Urinary bladder (tissue), 4 donors: ENCODE measurements around the gene ABHD14A. TPM values are rescaled to one million over a fixed set of nuclear protein-coding genes. Genes with fewer than 3 reads are reported as not detected.

Experiments
- DNase-seq: peaks from one replicate; pipeline ENCODE4 v3.0.0-alpha.2; 2015; ENCODE audit errors: extremely low spot score
- H3K27ac ChIP-seq: one replicate; pipeline ENCODE4 v1.5.1; 2013; ENCODE audit warnings: low read depth, mild to moderate bottlenecking, moderate library complexity
- H3K36me3 ChIP-seq: one replicate; pipeline ENCODE4 v1.6.1; 2013; ENCODE audit warnings: mild to moderate bottlenecking, moderate library complexity; ENCODE audit not compliant: insufficient read depth
- H3K4me1 ChIP-seq: one replicate; pipeline ENCODE4 v1.6.1; 2013; ENCODE audit warnings: mild to moderate bottlenecking, moderate library complexity; ENCODE audit not compliant: insufficient read depth
- H3K4me3 ChIP-seq: one replicate; pipeline ENCODE4 v1.5.1; 2013; ENCODE audit warnings: low read depth, low read length
- WGBS: extraction: QIAGEN DNeasy Blood & Tissue Kit; methylation state at CpG from one replicate; pipeline ENCODE4 v1.1.7; 2013; 5-methylcytosine and 5-hydroxymethylcytosine counted together
- polyA plus RNA-seq: library from polyadenylated mRNA; stranded (reverse); fragments of 200-250 nt; gene quantifications from one replicate; pipeline ENCODE4 v1.2.3, GENCODE V29; 2013
- total RNA-seq: library from RNA; depleted of rRNA; stranded (reverse); fragments of >200 nt; gene quantifications from one replicate; pipeline ENCODE4 v1.2.3, GENCODE V29; 2014
- donor health status: healthy with polysubstance abuse.
- donor health status: healthy.

ABHD14A gene
- total and polyA plus RNA-seq, 2 donors: 13.0 to 31.5 TPM

DNA sequence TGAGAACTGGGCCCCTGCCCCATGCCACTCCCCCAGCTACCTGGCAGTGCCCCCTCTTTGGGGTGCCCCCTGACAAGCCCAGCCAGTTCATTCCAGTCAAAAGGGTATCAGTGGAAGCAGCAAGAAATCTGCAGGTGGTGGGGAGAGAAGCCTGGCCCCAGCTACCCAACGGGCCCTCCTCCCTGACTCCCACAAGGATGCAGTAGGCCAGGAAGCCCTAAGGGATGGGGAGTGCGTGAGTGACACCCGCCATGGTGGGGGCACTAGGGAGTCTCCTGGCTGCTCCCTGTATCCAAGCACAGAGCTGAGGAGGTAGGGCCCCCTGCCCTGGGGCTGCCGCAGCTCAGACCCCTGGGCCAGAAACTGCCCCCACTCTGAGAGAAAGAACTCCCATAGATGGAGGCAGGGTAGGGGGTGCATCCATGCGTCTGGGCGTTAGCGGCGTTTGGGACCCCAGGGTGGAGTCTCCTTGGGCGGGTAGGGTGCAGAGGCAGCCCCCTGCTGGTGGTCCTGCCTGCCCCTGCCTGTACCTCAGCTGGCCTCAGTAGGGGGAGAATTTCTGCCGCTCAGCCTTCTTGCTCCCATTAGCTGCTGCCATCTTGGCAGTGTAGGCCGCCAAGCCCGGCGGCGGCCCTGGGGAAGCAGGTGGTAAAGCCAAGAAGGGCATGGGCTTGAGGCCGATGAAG, 17.2 kb upstream of the ABHD14A start:
- 92% methylated on average over 15 of the region's 15 CpGs for WGBS
- Histone ChIP-seq H3K27ac (no peak overlapping the region), H3K36me3 (no peaks in the 10 kb centered on the region), H3K4me3 (no peak overlapping the region), H3K4me1 (no peaks in the 10 kb centered on the region)
- DNase-seq: no peak

DNA sequence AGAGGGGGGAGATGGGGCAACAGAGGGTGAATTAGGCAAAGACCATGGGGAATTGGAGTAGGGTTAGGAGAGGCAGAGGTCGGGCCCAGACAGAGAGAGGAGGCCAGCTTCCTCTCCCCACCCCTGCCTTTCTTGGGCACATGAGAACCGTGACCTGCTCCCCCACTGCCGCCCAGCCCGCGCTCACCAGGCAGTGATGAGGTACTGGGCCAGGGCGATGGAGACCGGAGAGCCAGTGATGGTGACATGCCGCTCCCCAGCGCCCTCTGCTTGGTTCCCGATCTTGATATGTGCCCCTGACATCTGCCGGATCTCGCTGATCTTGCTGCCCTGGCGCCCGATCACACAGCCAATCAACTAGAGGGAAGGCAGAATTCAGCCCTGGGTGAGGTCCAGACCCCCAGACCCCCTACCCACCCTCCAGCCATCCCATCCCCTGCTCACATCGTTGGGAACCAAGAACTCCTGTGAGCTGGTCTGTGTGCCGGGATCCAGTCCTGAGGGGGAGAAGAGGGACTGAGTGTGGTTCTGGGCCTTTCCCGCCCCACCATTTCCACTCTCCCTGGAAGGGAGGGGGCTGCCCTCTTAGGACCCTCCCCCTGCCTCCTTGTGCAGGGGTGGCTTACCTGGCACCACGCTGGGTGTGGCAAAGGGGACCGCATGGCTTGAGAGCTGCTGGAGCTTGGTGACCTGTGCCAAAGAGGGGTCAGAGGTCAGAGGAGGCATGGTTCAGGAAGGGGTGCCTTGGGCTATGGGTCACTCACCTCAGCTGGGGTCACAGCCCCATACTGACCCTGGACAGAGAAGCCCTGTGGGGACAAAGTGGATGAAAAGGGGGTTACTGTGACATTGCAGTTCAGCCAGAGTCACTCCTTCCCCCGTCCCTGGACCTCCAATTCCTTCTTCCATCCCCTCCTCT, 16.0 kb upstream of the ABHD14A start:
- no peak for DNase-seq
- Histone ChIP-seq H3K27ac (no peak overlapping the region), H3K36me3 (no peaks in the 10 kb centered on the region), H3K4me1 (no peaks in the 10 kb centered on the region), H3K4me3 (no peak overlapping the region)
- 92% methylated on average over 20 of the region's 20 CpGs for WGBS

DNA sequence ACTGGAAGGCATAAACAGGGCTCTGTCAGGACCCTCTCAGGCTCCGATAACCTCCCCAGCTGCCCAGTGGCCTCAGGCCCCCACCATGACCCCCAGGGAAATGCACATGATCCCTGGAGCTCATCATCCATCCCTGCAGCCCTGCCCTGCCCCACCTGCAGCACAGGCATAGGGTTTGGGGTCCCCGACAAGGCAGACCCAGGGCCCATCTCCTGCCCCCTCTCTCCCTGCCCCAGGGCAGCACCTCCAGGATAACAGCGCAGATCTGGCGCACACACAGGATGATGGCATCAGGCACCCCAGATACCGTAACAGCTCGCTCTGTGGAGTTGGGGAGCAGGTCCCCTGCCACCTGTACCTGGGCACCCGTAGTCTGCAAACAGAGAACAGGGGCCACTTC, 15.2 kb upstream of the ABHD14A start:
- WGBS: 97% methylated on average over 7 of the region's 7 CpGs
- H3K4me3 ChIP-seq: no peak overlapping the region
- H3K4me1 ChIP-seq: no peaks in the 10 kb centered on the region
- DNase-seq: no peak
- no peak overlapping the region for H3K27ac ChIP-seq
- H3K36me3 ChIP-seq: no peaks in the 10 kb centered on the region

DNA sequence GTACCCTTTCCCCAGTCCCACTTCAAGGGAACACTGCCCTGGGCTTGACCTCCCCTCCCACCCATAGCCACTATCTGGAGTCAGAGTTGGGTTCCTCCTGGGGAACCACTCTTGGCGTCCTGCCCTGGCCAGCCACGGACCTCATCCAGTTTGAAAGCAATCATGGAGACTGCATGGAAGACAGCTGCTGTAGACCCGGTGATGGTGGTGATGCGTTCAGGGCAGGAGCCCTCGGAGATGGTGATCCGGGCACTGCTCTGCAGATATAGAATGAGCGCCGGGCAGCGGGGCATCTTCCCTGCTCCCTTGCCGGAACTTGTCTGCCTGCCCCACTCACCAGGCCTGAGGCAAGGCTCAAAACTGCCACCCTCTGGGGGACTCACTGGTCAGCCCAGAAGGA, 14.5 kb upstream of the ABHD14A start:
- H3K27ac ChIP-seq: no peak overlapping the region
- WGBS: 91% methylated on average over 10 of the region's 10 CpGs
- H3K4me1 ChIP-seq: no peaks in the 10 kb centered on the region
- H3K4me3 ChIP-seq: no peak overlapping the region
- H3K36me3 ChIP-seq: no peaks in the 10 kb centered on the region
- DNase-seq: no peak

DNA sequence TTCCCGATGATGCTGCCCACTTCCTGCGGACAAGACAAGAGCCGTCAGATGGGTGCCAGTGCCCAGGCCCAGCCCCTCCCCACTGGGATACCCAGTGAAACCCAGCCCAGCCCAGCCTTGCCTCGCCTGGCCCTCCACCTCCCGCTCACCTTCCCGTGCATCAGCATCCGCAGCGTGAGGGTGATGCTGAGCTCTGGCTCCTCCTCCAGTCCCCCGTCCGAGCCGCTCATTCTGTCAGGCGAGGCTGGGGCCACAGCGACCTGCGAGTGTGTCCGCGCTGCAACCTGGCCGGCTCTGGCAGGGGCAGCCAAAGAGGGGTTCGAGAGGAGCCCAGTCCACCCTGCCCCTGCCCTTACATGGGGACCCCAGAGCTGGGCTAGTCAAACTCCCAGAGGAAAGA, 13.9 kb upstream of the ABHD14A start:
- H3K4me1 ChIP-seq: no peaks in the 10 kb centered on the region
- H3K36me3 ChIP-seq: no peaks in the 10 kb centered on the region

DNA sequence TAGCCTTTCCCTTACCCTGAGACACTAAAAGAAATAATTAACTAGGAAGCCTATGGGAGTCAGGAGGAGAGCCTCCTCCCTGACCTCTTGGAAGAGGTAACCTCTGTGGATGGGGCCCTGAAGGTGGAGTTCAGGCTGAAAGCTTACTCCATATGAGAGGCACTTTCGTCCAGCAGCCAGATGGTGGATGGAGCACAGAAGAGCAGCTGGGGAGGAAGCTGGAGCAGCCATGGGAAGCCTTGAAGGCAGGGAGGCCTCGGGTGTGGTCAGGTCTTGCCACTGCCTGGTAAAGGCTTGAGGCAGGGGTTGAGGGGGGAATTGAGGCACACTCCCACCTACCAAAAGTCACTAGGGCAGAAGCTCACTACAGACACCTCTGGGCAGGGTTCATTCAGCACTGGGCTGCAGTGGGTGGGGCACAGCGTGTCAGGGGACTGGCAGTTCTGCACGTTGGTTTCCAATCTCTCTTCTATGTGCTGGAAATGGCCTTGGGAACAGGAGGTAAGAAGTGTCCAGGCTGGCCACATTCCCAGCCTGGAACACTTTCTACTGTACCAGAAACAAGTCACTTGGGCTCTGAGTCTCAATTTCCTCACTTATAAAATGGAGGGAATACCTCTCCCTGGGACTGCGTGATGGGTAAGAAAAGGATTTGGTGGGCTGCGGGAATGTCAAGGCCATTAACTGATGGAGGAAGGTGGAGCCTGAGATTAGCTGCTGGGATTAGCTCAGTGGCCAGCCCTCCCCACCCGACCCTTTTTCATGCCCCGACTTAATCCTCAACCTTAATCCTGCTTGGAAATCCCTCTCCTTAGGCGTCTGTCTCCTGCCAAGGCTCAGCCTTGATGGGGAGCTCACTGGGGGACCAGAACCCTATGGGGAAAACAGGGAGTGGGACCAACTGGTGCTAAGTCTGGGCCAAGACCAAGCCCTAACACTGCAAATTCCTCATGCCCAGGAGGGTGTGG, 13.0 kb upstream of the ABHD14A start:
- no peak overlapping the region for H3K27ac ChIP-seq

More for the DNA sequence above, 13.9 kb upstream of the ABHD14A start:
- Histone ChIP-seq H3K27ac (no peak overlapping the region), H3K4me3 (no peak overlapping the region)
- 88% methylated on average over 18 of the region's 18 CpGs for WGBS
- no peak for DNase-seq

DNA sequence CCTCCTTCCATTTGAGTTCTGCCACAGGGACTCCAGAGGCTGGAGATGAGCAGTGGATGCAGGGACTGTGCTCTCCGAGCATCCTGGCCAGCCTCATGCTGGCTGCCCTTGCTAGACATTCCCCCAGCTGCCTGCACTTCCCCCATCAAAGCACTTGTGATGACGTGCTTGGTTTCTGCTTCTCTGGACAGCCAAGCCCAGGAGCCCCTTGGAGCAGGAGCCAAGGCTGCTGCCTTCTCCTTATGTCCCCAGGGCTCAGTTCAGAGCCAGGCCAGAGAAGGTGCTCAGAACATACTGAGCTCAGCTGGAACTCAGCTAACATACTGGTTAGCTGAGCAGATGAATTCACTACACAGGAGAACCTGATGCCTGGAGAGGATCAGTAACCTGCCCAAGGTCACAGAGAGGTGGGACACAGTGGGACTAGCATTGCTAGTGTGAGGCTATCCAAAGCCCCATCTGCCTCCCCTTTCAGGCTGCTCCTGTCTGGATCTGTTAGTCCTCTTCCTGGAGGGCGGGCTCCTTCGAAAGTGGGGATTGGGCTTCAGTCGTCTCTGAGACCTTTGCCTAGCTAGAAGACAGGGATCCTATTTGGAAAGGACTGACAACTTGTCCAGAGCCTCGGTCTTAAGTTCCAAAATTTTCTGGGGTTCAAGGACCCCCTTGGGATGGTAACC, 11.9 kb upstream of the ABHD14A start:
- 72% methylated on average over 6 of the region's 6 CpGs for WGBS
- DNase-seq: no peak
- no peaks in the 10 kb centered on the region for H3K4me1 ChIP-seq
- H3K4me3 ChIP-seq: no peak overlapping the region
- no peak overlapping the region for H3K27ac ChIP-seq
- no peaks in the 10 kb centered on the region for H3K36me3 ChIP-seq

More for the DNA sequence above, 13.0 kb upstream of the ABHD14A start:
- 52% methylated on average over 9 of the region's 9 CpGs for WGBS
- no peak overlapping the region for H3K4me3 ChIP-seq
- no peaks in the 10 kb centered on the region for H3K36me3 ChIP-seq
- no peaks in the 10 kb centered on the region for H3K4me1 ChIP-seq
- DNase-seq: no peak

DNA sequence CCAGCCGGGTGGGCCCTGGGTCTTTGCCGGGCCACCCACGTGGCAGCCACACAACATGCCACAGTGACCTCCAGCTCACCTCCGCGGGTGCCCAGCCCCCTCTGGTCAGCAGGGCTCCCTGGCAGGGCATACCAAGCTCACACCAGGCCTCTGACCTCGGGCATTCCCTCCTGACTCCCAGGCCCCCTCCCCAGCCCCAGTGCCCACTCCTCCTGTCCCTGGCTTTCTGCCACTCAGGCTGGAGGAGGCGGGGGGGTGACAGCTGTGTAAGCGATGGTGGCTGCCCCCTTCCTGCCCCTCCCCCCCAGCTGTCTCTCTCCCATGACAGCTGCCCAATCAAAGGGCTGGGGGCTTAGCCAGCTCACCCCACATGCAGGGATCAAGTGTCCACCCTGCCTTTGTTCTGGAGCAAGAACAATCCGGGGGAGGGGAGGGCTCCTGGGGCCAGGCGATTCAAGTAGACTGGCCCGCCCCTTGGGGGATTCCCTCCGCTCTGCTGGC, 10.9 kb upstream of the ABHD14A start:
- no peak overlapping the region for H3K27ac ChIP-seq
- H3K4me3 ChIP-seq: no peak overlapping the region
- H3K4me1 ChIP-seq: no peaks in the 10 kb centered on the region
- no peaks in the 10 kb centered on the region for H3K36me3 ChIP-seq
- 69% methylated on average over 12 of the region's 12 CpGs for whole genome bisulfite sequencing
- no peak for DNase-seq

DNA sequence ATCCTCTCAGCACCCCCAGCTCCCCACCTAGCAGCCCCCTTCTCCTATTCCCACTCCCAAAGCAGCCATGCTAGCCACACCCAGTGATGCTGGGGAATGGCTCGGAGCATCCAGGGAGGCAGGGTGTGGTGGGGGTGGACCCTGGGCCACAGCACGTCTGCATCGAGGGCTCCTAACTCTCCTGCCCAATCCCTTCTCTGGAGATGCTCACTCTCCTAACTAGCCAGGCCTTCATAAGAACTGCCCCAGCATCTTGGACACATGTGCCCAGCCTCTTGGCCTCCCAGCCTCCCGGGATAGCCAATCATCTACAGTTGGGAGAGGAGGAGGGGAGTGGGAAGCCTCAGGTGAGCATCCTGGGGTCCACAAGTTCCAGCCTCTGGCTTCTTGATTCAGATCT, 10.3 kb upstream of the ABHD14A start:
- 75% methylated on average over 4 of the region's 4 CpGs for WGBS
- DNase-seq: no peak
- Histone ChIP-seq H3K36me3 (no peaks in the 10 kb centered on the region), H3K4me1 (no peaks in the 10 kb centered on the region), H3K4me3 (no peak overlapping the region), H3K27ac (no peak overlapping the region)

DNA sequence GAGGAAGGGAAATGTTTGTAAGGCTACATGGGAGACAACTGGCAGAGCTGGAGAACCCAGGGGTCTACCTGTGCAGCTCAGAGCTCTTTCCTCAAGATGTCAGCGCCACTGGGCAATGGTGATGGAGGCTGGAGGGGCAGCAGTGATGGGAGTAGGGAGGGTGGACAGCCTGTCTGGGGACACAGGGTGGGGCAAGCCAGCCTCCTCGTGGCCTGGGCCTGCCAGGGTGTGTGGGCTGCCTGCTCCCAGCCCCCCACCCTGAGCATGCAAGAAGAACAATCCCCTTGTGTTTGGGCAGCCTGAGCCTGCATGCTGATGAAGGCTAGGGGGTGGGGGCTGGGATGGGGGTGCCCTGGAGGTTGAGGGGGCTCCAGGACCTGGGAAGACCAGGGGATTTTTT, 8.8 kb upstream of the ABHD14A start:
- Histone ChIP-seq H3K27ac (no peak overlapping the region), H3K4me3 (no peak overlapping the region), H3K4me1 (no peaks in the 10 kb centered on the region), H3K36me3 (no peaks in the 10 kb centered on the region)
- 74% methylated on average over 2 of the region's 2 CpGs for WGBS
- DNase-seq: no peak

DNA sequence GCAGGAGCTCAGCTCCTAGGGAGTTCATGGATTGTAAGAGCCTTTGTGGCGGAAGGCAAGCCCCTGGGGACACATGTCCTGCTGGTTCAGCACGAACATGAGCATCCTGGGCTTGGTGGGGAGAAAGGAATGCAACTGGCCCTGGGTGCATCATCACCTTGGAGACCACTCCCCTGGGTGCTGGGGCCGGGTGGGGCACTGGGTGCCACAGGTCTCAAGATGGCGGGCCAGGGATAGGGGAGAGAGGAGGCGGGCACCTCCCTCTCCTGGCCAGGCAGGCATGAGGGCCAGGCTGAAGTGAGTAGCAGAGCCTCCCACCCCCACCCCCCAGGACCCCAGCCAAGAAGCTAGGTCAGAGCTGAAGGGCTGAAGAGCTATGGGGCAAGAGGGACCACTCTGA, 8.4 kb upstream of the ABHD14A start:
- Histone ChIP-seq H3K4me1 (no peaks in the 10 kb centered on the region), H3K4me3 (peak overlapping the region; percentile 75), H3K27ac (no peak overlapping the region), H3K36me3 (no peaks in the 10 kb centered on the region)
- DNase-seq: no peak
- WGBS: 72% methylated on average over 5 of the region's 5 CpGs

DNA sequence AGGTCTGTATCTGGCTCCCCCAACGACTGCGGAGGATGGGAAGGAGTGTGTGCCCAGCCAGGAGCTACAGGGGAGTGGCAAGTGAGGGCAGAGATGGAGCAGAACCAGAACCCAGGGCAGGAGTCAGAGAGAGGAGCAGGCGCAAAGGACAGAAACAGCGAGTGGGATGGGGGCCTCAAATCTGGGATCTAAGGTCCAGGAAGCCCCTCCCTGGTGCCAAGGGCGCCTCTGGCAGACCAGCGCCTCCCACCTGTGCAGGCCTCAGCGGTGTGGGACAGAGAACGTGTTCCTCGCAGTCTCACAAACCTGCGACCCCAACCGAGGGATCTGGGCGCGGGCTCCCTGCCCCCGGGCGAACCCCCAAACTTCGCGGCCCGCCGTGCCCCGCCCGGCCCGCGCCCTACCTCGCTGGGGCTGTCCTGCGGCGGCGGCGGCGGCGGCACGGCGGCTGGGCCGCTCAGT, 7.9 kb upstream of the ABHD14A start:
- 3% methylated on average over 33 of the region's 33 CpGs for WGBS
- H3K36me3 ChIP-seq: no peaks in the 10 kb centered on the region
- H3K4me3 ChIP-seq: peak overlapping the region; percentile 75
- H3K27ac ChIP-seq: peak overlapping the region; percentile 74
- DNase-seq: no peak
- H3K4me1 ChIP-seq: no peaks in the 10 kb centered on the region
